ENCODE measurements around the gene UQCC2.
A peak's percentile ranks its signal among the peaks of the same experiment; 100 is the strongest.

UQCC2 gene

DNA sequence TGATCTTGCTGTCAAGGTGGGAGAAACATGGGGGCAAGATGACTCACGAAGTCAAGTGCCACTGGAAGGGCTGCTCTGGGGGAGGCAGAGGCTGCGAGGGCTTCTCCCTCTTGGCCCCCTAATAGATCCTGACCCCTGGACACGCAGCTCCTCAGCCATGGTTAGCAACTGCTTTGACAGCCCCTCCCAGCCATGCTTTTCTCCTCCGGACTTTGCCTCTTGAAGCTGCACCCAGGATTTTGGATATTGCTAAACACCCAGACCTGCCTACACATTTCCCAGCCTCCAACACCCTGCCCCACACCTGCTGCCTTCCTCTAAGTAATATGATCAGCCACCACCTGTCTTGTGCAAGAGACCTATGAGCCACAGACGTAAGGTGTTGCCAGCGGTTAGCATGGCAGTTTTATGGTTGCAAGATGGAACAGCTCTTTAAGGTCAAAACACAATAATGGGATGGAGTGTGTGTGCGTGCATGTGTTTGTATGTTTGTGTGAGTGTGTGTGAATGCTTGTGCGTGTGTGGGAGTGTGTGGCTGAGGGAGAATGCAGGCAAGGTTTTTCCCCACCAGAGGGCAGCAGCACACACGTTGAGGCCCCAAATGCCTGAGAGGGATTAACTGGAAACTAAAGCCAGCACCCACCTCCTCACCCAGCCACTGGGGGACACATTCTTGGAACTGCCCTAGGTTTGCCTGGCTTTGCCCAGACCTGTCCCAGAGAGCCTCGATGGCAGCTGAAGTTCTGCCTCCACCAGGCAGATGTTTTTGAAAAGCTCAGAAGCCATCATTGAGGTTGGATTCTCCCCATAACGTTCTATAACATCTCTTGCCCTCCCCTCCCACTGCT lies 32.7 kb upstream of the UQCC2 start:
- DNase-seq = peak; percentile 21

DNA sequence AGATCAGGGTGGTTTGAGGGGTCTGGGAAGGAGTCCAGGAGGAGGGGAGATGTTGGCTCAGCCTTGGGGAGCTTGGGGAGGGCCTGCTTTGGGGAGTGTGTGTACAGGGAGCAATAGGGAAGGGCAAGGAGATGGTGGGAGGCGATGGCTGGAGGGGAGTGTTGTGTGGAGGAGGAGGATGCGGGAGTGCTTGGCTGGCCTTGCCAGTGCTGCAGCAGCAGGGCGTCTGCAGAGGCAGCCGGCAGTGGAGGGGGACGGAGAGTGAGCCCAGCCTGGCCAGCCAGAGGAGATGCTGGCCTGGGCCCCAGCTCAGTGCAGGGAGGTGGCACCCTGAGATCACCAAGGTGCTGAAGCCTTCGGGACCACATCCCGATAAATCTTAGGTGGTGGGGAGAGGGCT lies 31.3 kb upstream of the UQCC2 start:
- DNase-seq = no peak

DNA sequence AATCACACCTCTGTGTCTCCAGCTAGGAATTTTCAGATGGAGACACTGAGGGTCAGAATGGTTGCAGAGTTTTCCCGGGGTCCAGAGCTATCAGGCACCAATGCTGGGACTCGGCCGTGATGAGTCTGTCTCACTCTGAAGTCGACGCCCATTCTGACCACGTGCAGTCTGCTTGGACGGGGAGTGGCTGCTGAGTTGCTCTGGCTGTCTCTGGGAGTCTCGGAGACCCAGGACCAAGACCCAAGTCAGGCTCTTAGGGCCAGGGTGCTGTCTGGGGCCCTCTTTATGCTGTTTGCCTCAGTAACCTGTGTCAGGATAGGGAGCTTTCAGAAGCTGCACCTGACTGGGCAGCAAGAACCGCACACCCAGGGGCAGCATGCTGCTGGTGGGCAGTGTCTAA lies 30.6 kb upstream of the UQCC2 start:
- DNase-seq = no peak

DNA sequence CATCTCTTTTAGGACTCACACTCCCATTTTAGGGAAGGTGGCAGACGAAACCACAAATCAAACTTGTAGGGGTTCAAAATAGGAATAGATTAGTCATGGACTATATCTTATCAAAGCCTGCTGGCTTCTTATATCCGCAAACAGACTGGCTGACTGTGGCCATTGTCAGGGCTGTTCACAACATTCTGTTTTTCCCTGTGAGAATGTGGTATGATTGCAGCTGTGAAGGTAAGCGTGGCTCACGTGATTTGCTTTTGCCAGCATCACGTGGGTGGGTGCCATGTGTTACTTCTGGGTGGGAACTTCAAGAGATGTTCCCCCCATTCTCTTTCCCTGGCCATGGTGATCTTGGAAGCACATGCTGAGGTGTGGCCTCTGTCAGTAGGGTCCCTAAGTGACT lies 29.3 kb upstream of the UQCC2 start:
- DNase-seq = no peak

DNA sequence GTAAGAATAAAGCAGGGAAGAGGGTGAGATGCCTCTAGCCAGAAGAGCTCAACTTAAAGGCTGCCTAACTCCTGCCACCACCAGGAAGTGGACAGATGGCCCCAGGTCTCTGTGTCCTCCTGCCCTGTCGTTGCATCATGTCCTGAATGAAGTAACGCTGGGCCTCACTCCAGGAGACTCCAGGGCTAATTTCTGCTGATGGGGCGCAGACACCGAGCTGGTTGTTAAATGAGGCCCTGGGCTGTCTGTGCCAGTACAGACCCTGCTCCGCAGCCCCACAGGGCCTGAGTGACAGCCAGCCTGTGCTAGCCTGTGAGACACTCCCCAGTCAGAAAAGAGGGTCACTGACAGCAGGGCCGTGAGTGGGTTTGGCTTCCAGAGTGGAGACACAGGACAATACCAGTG lies 28.7 kb upstream of the UQCC2 start:
- no peak for DNase-seq

DNA sequence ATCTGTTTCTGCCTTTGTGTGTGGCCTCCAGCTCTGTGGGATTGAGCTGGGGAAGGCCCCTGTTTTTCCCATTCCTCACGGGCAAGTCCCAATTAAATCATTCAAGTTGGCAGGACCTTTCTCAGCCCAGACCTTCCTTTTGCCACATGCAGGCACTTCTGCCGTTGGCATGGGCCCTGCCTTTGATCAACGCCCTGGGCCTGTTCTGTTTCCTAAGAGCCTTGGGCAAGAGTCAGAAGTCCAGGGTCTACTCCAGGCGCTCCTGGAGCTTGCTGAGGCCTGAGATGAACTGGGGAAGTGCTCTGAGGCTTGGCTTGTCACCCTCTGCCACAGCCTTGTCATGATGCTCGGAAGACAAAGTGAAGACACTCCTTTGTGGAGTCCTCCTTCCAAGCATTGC lies 28.1 kb upstream of the UQCC2 start:
- DNase-seq = no peak

DNA sequence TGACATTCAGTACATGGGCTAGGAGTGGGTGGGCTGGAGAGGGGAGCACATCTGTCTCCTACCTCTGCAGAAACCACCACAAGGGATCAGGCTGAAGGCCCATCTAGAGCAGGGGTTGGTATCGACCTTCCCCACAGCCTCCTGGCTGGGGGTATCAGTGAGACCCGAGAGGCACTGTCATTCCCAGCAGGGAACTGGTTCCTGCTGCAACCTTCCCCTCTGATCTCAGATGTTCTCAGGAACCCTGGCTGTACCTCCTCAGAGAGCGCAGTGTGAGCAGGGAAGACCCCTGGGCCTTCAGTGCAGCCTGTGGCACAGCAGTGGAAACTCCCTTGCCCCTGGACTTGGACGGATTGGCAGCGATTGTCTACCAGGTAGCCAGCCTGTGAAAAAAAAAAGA lies 27.4 kb upstream of the UQCC2 start:
- DNase-seq = no peak

DNA sequence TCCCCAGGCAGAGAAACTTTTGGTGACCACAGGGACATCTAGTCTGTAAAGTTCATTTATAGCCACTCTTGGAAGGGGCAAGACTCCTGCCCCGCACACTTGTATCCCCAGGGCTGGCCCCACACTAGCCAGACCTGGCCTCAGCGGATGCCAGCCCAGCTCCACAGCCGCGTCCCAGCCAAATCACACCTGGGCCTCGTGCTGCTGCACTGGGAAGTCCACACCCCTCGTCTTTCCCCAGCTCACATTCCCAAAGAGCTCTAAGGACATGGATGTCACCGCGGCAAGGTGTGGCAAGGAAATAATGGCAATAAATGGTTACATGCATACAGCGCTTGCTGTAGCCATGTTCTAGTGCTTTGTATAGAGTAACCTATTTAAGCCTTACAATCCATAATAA lies 26.7 kb upstream of the UQCC2 start:
- DNase-seq = no peak

DNA sequence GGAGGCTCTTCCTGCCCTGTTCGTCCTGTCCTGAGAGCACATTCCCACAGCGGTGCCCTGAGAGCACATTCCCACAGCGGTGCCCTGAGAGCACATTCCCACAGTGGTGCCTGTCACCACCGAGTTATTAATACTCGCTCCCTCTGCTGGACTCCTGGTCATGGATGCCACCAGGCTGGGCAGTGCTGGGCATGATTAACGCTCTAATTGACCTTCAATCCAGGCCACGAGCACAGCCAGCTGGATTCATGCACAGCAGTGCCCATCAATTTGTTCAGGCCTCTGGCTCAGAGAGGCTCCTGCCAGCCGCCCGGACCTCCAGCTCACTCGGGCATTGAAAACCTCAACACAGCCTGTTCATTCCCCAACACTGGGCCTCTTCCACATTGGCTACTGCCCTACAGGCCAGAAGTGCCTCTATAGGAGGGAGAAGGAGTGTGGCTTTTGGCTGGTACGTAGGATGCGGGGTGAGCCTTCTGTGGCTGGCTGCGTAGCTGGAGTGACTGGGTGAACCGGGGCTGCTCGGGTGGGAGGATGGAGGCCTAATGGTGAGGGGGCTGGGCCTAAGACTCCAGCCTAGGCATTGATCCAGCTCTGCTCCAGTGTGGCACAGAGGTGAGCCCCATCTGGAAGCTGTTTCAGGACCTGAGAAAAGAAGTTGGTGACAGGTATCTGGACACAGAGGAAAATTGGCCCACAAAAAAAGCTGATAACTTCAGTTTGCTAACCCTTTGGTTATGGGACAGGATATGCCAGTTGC lies 25.9 kb upstream of the UQCC2 start:
- DNase-seq = no peak

DNA sequence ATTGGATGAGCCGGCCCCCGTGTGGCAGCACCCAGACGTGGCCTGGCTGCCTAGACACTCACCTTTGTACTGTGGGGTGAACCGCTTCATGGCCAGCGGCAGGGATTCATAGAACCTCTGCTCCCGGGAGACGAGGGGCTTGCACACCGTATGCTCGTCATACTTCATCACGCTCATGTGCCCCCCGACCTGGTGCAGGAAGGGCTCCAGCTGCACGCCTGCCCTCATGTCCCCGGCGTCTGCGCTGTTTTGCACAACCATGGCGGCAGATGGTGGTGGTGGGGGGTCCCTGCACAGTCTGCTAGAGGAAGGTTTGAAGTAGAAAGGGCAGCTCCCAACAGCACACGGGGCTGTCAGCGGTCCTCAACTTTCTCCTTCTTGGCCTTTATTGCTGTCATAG lies 23.7 kb upstream of the UQCC2 start:
- DNase-seq = no peak

DNA sequence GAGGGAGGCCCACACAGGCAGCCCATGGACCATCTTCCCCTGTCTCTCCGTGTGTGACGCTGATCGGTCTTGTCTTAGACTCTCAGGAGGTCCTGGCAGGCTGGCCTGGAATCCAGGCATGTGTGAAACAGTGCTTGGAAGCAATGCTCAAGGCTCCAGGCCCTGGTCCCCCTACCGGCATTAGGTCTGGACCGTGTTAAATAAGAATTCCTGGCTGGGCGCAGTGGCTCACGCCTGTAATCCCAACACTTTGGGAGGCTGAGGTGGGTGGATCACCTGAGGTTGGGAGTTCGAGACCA lies 22.2 kb upstream of the UQCC2 start:
- no peak for DNase-seq

DNA sequence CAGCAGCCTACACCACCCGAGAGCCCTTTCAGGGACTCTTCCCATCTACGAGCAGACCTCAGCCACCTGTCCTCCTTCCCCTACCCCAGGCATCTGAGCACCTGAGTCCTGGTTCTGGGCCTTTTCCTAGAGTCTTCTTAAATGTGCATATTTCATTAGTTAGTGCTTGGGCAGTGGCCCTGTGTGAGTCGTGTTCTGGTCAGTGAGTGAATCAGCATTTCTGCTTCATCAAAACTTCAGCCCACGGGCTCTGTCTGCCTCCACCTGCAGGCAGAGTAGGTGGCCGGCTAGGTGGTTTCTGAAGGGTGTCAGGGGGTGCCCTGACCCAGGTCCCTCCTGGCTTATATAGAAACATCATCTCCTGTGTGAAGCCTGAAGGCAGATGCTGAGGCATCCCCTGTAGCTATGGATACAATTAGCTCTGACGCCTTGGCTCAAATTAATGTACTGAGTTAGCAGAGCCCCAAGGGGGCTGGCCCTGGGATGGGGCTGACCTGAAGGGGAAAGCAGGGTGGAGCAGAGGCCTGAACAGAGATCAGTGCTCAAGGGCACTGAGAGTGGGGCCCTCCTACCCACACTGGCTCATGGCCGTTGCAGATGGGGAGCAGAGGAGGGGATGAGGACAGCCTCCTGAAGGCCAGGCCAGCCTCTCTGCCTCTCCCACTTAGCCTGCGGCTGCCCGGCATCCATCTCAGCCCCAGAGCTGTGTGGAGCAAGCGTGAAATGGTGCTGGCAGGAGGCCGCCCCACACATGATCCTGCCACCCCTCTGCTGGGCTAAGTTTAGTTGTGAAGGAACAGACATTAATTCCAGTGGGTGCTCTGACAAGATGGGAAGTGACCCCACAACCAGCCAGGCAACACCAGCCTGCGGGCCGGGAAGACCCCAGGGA lies 21.6 kb upstream of the UQCC2 start:
- DNase-seq = no peak

DNA sequence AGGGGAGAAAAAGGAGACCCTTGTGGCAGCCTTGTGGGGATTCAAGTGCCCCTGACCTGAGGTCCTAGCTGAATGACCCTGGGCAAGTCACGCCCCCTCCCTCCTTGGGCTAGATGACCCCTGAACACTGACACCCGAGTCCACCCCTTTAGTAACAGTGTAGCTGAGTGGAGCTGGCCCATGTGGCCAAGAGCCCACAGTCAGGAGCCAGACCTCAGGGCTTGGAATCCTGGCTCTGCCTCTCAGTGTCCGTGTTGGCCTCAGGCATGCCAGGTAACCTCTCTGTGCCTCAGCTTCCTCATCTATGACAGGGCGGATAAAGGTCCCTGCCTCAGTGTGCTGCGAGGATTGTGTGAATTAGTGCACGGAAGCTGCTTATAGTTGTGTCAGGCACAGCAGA lies 20.9 kb upstream of the UQCC2 start:
- DNase-seq = no peak

DNA sequence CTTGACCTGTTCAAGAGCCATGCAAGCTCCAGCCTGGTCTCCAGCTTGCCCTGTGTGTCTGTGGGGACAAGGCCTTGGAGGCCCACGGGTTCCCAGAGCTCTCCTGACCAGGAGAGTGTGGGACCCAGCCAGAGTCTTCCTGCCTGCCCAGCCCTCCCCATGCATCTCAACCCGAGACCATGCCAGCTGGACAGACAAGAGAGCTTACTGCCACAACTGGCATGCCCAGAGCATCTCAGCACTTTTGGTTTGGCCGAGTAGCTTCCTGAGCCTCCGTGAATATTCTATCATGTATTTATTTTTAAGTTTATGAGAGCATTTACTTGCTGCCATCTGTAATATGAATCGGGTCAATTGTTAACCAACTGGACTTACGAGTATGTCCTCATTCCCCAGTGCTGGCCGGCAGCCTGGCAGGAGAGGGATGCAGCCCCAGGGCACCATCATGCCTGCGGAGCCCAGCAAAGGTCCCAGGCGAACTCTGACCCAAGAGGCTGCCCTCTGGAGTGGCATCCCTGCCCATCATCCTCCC lies 20.3 kb upstream of the UQCC2 start:
- no peak for DNase-seq

DNA sequence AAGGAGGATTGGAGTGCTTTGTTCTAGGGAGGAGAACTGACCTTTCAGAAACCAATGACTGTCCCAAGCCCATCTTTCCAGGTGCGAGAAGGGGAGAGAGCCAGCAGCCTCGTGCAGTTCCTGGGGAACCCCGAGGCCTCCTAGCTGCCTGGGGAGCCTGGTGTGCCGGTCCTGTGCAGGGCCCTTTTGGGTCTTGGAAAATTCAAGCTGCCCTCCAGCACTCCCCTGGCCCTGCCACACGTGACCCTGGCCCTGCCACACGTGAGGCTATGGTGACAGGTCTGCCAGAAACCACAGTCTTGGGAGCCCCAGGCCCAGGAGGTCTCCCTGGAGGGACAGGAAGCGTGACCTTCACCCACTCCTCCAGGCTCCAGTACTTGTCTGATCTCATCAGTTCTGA lies 19.5 kb upstream of the UQCC2 start:
- no peak for DNase-seq

DNA sequence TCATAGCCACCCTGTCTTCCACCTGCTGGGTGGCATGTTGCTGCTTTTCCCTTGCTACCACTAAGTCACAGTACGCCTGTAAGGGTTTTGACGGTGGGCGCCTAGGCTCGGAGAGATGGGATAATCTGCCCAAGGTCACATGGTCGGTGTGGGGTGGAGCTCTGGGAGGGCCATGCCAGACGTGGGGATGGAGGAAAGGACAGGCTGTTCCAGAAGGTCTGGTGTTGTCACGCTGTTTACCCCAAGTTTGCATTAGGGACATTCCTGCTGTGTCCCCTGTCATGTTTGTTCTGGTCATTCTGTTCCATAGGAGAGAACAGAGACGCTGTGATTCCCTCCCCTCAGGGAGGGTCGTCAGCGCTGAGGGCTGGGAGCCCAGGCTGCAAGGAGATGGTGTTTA lies 19.1 kb upstream of the UQCC2 start:
- no peak for DNase-seq

DNA sequence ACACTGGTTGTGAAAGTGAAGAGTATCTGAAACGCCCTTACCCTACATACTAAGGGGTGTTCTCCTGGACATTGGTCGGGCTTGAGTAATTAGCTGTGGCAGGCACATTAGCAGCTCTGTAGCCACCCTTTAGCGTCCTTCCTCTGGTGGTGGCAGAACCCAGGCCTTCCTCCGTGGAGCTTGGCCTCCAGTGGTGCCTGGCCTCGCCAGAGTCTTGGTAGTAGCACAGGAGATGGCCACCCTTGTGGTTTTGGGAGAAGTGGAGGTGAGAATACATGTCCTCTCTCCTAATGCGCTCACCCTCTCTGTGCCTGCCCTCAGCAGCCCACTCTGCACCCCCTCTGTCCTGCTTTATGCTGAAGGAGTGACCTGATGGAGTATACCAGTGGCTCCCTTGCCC lies 17.6 kb upstream of the UQCC2 start:
- no peak for DNase-seq

DNA sequence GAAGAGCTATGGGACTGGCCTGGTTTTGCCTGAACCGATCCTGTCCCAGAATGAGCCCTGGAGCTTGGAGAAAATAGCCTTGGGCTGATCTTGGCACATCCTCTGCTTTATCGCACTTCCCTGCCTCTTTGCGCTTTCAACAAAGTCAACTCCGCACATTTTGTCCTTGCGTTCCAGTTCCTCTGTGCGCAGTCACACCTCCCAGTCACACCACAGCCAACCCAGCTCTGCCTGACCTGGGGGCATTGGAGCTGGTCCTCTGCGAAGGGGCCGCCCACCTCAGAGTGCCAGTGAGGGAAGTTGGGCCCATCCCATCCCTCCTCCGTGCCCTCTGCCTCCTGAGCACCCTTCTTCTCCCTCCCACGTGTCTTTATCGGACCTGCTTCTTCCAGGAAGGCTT lies 16.9 kb upstream of the UQCC2 start:
- DNase-seq = no peak

DNA sequence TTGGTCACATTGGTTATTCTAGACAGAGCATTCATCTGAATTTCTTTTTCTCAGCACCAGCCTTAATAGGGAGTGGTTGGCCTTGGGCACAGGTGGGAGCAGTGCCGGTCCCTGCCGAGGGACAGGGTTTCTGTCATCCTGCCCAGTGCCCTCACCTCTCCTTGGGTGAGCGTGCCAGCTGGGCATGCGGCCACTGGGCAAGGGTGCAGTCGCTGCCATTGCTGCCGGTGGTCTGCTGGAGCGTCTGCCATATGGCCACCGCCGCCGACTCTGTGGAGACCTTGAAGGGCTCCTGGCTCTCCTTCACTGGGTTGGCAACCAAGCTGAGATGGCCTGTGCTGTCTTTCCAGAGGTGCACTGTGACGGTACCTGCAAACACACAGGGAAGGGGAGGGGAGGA lies 16.4 kb upstream of the UQCC2 start:
- DNase-seq = no peak

DNA sequence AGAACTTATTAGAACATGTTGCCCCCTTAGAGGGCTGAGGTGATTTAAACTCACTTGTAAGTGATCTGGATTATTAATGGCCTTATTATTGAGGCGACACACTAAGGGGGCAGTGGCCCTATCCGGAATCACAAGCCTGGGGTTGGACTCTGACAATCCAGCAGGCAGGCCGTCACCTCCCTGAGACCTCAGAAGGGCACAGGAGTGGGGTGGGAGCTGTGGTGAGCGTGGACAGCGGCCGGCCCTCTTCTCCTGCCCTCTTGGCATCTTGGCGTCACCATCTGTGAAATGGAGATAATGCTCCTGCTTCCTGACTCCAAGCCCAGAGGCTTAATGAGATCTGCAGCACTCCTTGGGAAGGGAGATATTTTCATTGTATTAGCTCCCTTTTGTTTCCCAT lies 15.6 kb upstream of the UQCC2 start:
- DNase-seq = no peak

DNA sequence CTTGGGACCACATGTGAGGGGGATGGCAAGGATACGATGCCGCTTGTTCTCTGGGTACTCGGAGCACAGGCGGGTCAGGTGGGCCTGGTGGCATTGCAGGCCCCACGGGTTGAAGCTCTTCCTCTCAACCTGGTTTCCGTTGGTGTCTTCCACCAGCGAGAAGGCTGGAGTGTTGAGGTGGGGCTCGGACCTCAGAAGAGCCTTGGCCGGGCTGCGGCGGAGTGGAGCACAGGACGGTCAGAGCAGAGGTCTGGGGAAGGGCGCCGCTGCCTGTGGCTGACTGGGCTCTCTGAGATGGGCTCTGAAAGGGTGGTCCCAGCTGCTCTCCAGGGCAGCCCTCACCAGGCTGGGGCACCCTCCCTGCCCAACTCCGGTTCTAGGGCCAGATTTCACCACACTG lies 15.2 kb upstream of the UQCC2 start:
- no peak for DNase-seq

DNA sequence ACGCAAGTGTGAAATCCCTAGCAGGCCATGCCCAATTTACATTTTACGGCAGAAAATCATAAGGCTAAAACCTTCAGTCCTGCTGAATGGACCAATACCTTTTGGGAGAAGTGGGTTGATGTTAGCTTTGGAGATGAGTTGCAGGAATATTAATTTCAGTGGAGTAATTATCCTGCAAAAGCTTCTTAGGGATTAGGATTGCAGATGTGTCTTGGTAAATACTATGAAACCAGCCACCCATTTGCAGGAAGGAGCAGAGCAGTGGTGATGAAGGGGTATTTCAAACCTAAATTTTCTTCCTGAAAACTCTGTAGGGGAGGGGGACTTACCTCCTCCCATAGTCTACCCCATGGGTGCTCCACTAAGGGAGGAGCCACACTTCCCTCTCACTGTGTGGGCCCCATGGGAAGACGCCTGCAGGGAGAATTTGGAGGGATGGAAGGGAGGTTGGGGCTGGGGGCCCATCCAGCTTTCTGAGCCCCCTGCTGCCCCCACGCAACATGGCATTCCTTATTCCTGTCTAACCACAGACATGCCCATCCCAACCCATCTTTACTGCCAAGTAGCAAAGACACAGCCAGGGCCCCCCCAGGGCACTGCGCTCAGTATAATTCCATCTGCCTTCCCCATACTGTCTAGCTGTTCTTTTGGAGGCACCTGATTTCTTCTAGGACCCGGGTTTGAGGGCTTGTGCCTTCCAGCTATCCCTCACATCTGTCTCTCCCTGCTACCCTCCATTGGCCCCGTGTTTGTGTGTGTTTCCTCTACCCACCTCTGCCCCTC lies 14.6 kb upstream of the UQCC2 start:
- no peak for DNase-seq

DNA sequence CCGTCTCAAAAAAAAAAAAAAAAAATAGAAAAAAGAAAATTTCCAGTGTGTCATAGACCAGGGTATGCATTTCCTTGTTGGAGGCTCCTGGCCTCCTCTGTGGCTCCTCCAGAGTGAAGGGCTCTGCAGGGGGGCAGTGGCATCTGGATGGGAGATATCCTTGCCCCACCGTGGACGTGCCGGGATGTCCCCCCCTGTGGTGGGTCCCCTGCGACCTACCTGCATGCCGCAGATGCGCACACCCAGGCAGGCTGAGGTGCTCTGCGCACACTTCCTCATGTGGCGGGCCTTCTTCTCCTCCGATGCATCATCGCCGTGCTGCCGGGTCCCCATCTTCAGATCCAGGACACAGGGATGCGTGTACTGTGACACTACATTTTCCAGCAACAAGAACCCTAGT lies 13.7 kb upstream of the UQCC2 start:
- DNase-seq = no peak

All from KG1 (cell line).